H1 (cell line): Measurements from ENCODE around the gene TAPBPL. TPM values are rescaled to one million over a fixed set of nuclear protein-coding genes. Genes with fewer than 3 reads are reported as not detected.

Experiments used
- CTCF ChIA-PET: fragments of 300-600 bp; sonication (Branson Sonifier 250); formaldehyde crosslinking; loops from one replicate; lab custom pipeline; 2021; ENCODE audit not compliant: partially characterized antibody; lab: Charles Lee
- POLR2A ChIA-PET: fragments of 300-600 bp; sonication (Branson Sonifier 250); formaldehyde crosslinking; loops from one replicate; lab custom pipeline; 2021; ENCODE audit warnings: inconsistent platforms; ENCODE audit not compliant: partially characterized antibody; lab: Charles Lee
- DNase-seq, 2 experiments: peaks; one replicate each; pipeline versions ENCODE4 v3.0.0 to v3.0.0-alpha.2; 2010 to 2022; ENCODE audit warnings: low spot score in 2 of 2, low read depth in 1 of 2, mixed read lengths in 1 of 2
- FAIRE-seq: peaks from 2 replicates; lab custom pipeline; 2011; peaks lifted over from hg19 to GRCh38; lab: Jason Lieb, UNC
- H2AFZ ChIP-seq: 2 replicates; pipeline ENCODE4 v1.8.1; 2012; ENCODE audit warnings: low read length, inconsistent platforms
- H2AK5ac ChIP-seq: 2 replicates; pipeline ENCODE4 v1.6.1; 2013; ENCODE audit warnings: low read depth, low read length
- H2BK120ac ChIP-seq: replicated peaks from 2 replicates; pipeline ENCODE3; 2013; ENCODE audit warnings: low read depth, low read length, inconsistent platforms
- H2BK12ac ChIP-seq: 2 replicates; pipeline ENCODE4 v1.6.1; 2013; ENCODE audit warnings: low read depth, low read length
- H2BK15ac ChIP-seq: 2 replicates; pipeline ENCODE4 v1.6.1; 2013; ENCODE audit warnings: low read length
- H2BK20ac ChIP-seq: 2 replicates; pipeline ENCODE4 v1.6.1; 2013; ENCODE audit warnings: low read length
- H2BK5ac ChIP-seq: 2 replicates; pipeline ENCODE4 v1.6.1; 2013; ENCODE audit warnings: low read depth, low read length
- H3K14ac ChIP-seq: 2 replicates; pipeline ENCODE4 v1.6.1; 2013; ENCODE audit warnings: inconsistent platforms; ENCODE audit not compliant: insufficient read length
- H3K18ac ChIP-seq: 2 replicates; pipeline ENCODE4 v1.6.1; 2013; ENCODE audit warnings: low read length; ENCODE audit errors: extremely low read depth
- H3K23ac ChIP-seq: 2 replicates; pipeline ENCODE4 v1.6.1; 2013; ENCODE audit warnings: inconsistent platforms; ENCODE audit not compliant: insufficient read length
- H3K23me2 ChIP-seq: 2 replicates; pipeline ENCODE4 v1.6.1; 2013; ENCODE audit warnings: low read depth, low read length
- H3K27ac ChIP-seq: 2 replicates; pipeline ENCODE4 v1.6.1; 2011; ENCODE audit warnings: low read depth, low read length, inconsistent platforms
- H3K27me3 ChIP-seq, 4 experiments: replicated peaks in 1 of 4; 1 replicate in 1 of 4; 2 replicates in 3 of 4; pipeline versions ENCODE4 v1.6.1 to v1.8.1; 2011 to 2013; ENCODE audit warnings: low read length in 3 of 4, mild to moderate bottlenecking in 3 of 4, inconsistent platforms in 2 of 4, mixed read lengths in 2 of 4, moderate library complexity in 1 of 4; ENCODE audit not compliant: control insufficient read depth in 3 of 4, insufficient read depth in 3 of 4; ENCODE audit errors: extremely low read depth in 1 of 4
- H3K36me3 ChIP-seq, 4 experiments: 2 replicates each; pipeline versions ENCODE4 v1.6.1 to v1.8.1; 2011 to 2013; ENCODE audit warnings: mild to moderate bottlenecking in 4 of 4, low read length in 3 of 4, moderate library complexity in 2 of 4, control low read depth in 1 of 4, inconsistent platforms in 1 of 4; ENCODE audit not compliant: insufficient read depth in 4 of 4, control insufficient read depth in 2 of 4
- H3K4ac ChIP-seq: replicated peaks from 2 replicates; pipeline ENCODE3; 2013; ENCODE audit warnings: low read length, low read depth, mixed read lengths, inconsistent platforms; ENCODE audit not compliant: insufficient read length
- H3K4me1 ChIP-seq, 4 experiments: replicated peaks in 1 of 4; 1 replicate in 1 of 4; 2 replicates in 3 of 4; pipeline versions ENCODE4 v1.6.1 to v1.8.1; 2011 to 2013; ENCODE audit warnings: low read length in 3 of 4, inconsistent platforms in 2 of 4, mixed read lengths in 1 of 4; ENCODE audit not compliant: insufficient read depth in 4 of 4, control insufficient read depth in 3 of 4
- H3K4me2 ChIP-seq, 2 experiments: 2 replicates each; pipeline versions ENCODE4 v1.6.1 to v1.8.1; 2011 to 2013; ENCODE audit warnings: low read depth in 2 of 2, low read length in 2 of 2, control low read depth in 1 of 2, inconsistent platforms in 1 of 2, mild to moderate bottlenecking in 1 of 2; ENCODE audit not compliant: insufficient read depth in 1 of 2
- H3K4me3 ChIP-seq, 4 experiments: fragments of 200-600, 300-600 bp in 1 of 4; sonication (generic), shearing (Covaris generic), sonication (Bioruptor Twin) in 1 of 4; 2 replicates each; pipeline versions ENCODE4 v1.5.1 to v1.8.1; 2011 to 2016; ENCODE audit warnings: low read length in 4 of 4, low read depth in 3 of 4, control low read depth in 2 of 4, inconsistent platforms in 2 of 4, mild to moderate bottlenecking in 2 of 4, mixed read lengths in 1 of 4, moderate library complexity in 1 of 4; ENCODE audit not compliant: insufficient read depth in 2 of 4; ENCODE audit errors: extremely low read depth in 1 of 4
- H3K56ac ChIP-seq: replicated peaks from 2 replicates; pipeline ENCODE3; 2013; ENCODE audit warnings: low read depth, mild to moderate bottlenecking, mixed read lengths, low read length, inconsistent platforms; ENCODE audit not compliant: insufficient read length
- H3K79me1 ChIP-seq: 2 replicates; pipeline ENCODE4 v1.6.1; 2013; ENCODE audit warnings: low read depth, low read length, control low read depth
- H3K79me2 ChIP-seq, 2 experiments: 2 replicates each; pipeline versions ENCODE4 v1.6.1 to v1.8.1; 2012 to 2013; ENCODE audit warnings: low read length in 2 of 2, mild to moderate bottlenecking in 2 of 2, inconsistent platforms in 1 of 2; ENCODE audit not compliant: insufficient read depth in 2 of 2, control insufficient read depth in 1 of 2
- H3K9ac ChIP-seq, 4 experiments: replicated peaks in 1 of 4; 1 replicate in 1 of 4; 2 replicates in 3 of 4; pipeline versions ENCODE4 v1.6.1 to v1.8.1; 2011 to 2013; ENCODE audit warnings: low read depth in 3 of 4, low read length in 3 of 4, control low read depth in 2 of 4, mild to moderate bottlenecking in 2 of 4, moderate library complexity in 2 of 4, inconsistent platforms in 1 of 4; ENCODE audit errors: extremely low read depth in 1 of 4
- H3K9me3 ChIP-seq, 2 experiments: 2 replicates each; pipeline versions ENCODE4 v1.6.1 to v1.8.1; 2012 to 2013; ENCODE audit warnings: mild to moderate bottlenecking in 2 of 2, moderate library complexity in 2 of 2, control low read depth in 1 of 2, inconsistent platforms in 1 of 2, low read depth in 1 of 2, low read length in 1 of 2, mixed read lengths in 1 of 2; ENCODE audit not compliant: insufficient read depth in 2 of 2
- H4K20me1 ChIP-seq, 2 experiments: replicated peaks in 1 of 2; 2 replicates each; pipeline versions ENCODE3 to v1.8.1; 2011 to 2013; ENCODE audit warnings: inconsistent platforms in 2 of 2, low read length in 2 of 2, mild to moderate bottlenecking in 1 of 2; ENCODE audit not compliant: insufficient read depth in 2 of 2, control insufficient read depth in 1 of 2
- H4K5ac ChIP-seq: 2 replicates; pipeline ENCODE4 v1.6.1; 2013; ENCODE audit warnings: low read length, low read depth, mixed read lengths, inconsistent platforms; ENCODE audit not compliant: insufficient read length
- H4K8ac ChIP-seq: 2 replicates; pipeline ENCODE4 v1.8.0; 2013; ENCODE audit warnings: mild to moderate bottlenecking, moderate library complexity, low read length, inconsistent platforms; ENCODE audit not compliant: insufficient read depth; ENCODE audit errors: extremely low read depth
- H4K91ac ChIP-seq: replicated peaks from 2 replicates; pipeline ENCODE3; 2013; ENCODE audit warnings: low read length, mixed read lengths, inconsistent platforms; ENCODE audit not compliant: insufficient read length
- GABPA ChIP-seq: IDR thresholded peaks from 2 replicates; pipeline ENCODE4 v1.6.1; 2011; ENCODE audit warnings: mild to moderate bottlenecking, low read length, moderate library complexity, borderline replicate concordance; ENCODE audit not compliant: insufficient read depth
- RNF2 ChIP-seq: fragments of 200-900, 300-1000 bp; sonication (generic); IDR thresholded peaks from 2 replicates; pipeline ENCODE4 v1.7.1; 2016; ENCODE audit warnings: borderline replicate concordance, low read depth, mild to moderate bottlenecking, antibody characterized with exemption, low read length; ENCODE audit not compliant: poor library complexity, severe bottlenecking; ENCODE audit errors: missing control alignments
- WGBS, 2 experiments: shearing (Covaris generic) in 1 of 2; methylation state at CpG; one replicate each; pipeline versions ENCODE4 v1.1.6 to v1.1.7; 2013 to 2015; ENCODE audit warnings: low lambda C conversion rate in 2 of 2, mixed read lengths in 2 of 2, inconsistent platforms in 1 of 2, low coverage in 1 of 2, missing lambda C conversion rate in 1 of 2; ENCODE audit not compliant: insufficient replicate concordance in 2 of 2, insufficient coverage in 1 of 2, insufficient read length in 1 of 2; ENCODE audit errors: extremely low coverage in 1 of 2, missing lambda C conversion rate in 1 of 2; 5-methylcytosine and 5-hydroxymethylcytosine counted together
- polyA plus RNA-seq, 7 experiments: library from polyadenylated mRNA; depleted of rRNA in 3 of 7; stranded (reverse) in 5 of 7; unstranded in 2 of 7; fragments of >200 nt in 5 of 7; fragments of 200-250 nt in 2 of 7; gene quantifications; 1 replicate in 5 of 7; 2 replicates in 1 of 7; 4 replicates in 1 of 7; pipeline versions ENCODE4 v1.2.1 to v1.2.3, GENCODE V29; 2011 to 2013; ENCODE audit warnings: missing spikeins in 2 of 7, mixed read lengths in 2 of 7
- total RNA-seq: library from RNA; stranded (reverse); fragmentation: NEBNext Ultra II Directional; extraction: Animal tissue kit (Norgen Biotek cat#: 25700); gene quantifications from 2 replicates; pipeline ENCODE4 v1.2.1, GENCODE V29; 2021

Gene TAPBPL
- total and polyA plus RNA-seq, 2 of the 8 experiments (the other 6 are each of a cell fraction or from before 2014, with no cell fraction given) = 0.61 to 1.5 TPM

DNA sequence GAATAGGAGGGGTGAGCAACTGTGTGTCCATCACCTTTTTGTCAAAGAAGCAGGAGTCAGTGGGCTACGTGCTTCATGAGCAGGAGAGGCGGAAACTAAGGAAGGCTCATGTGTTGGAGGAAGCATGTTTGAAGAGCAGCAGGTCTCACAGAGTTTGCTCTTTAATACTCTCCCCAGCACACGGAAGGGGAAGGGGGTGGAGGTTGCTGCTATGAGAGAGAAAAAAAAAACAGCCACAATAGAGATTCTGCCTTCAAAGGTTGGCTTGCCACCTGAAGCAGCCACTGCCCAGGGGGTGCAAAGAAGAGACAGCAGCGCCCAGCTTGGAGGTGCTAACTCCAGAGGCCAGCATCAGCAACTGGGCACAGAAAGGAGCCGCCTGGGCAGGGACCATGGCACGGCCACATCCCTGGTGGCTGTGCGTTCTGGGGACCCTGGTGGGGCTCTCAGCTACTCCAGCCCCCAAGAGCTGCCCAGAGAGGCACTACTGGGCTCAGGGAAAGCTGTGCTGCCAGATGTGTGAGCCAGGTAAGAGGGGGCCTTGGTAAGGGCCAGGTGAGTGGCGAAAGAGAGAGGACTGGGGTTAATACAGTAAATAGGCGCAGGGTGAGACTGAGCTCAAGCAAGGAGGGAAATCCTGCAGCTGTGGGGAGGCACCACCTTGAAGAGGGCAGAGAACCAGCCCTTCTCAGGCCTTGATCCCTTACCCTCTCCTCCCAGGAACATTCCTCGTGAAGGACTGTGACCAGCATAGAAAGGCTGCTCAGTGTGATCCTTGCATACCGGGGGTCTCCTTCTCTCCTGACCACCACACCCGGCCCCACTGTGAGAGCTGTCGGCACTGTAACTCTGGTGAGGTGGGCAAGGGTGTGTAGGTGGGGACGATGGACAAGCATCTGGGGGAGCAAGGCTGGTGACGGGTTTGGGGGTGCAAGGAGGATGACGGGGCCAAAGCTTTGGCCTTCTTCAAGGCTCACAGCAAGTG lies 6.8 kb upstream of the TAPBPL start, which contains the start of gene CD27:
TSS of gene CD27 (plus strand) at position 252 of the 985 bp plus-strand sequence. CDS start at position 393, 141 bp downstream.
- no peak within 1 kb of the TSS for H2BK20ac ChIP-seq
- no peak within 1 kb of the TSS for H3K4ac ChIP-seq
- CTCF ChIA-PET = interaction anchor here (0.8 to 5.1 kb wide), 8 partner anchors 11 to 60 kb away, joined by 3 to 42 read pairs (median 6); no protein-coding TSS in a partner anchor
- no peak within 1 kb of the TSS for H3K56ac ChIP-seq
- H3K4me3 ChIP-seq = no peak within 1 kb of the TSS
- no peaks in the 10 kb centered on the region for H3K36me3 ChIP-seq
- no peak within 1 kb of the TSS for H2BK5ac ChIP-seq
- no peak within 1 kb of the TSS for H3K27ac ChIP-seq
- no peak within 1 kb of the TSS for H4K8ac ChIP-seq
- no peak within 1 kb of the TSS for H4K91ac ChIP-seq
- no peak within 1 kb of the TSS for H3K9ac ChIP-seq
- H3K79me2 ChIP-seq = no peaks in the 10 kb centered on the region
- no peaks in the 10 kb centered on the region for H4K20me1 ChIP-seq
- H2AFZ ChIP-seq = no peak within 1 kb of the TSS
- no peak within 1 kb of the TSS for H2AK5ac ChIP-seq
- no peaks in the 10 kb centered on the region for H3K9me3 ChIP-seq
- H4K5ac ChIP-seq = no peak within 1 kb of the TSS
- no peak for TF ChIP-seq GABPA
- no peak for TF ChIP-seq RNF2
- no peak within 1 kb of the TSS for H3K23ac ChIP-seq
- POLR2A ChIA-PET = interaction anchor here (0.7 to 4.2 kb wide), 8 partner anchors 7 to 108 kb away, joined by 3 to 22 read pairs (median 5); partner anchors contain the start of genes TAPBPL and VAMP1
- no peak within 1 kb of the TSS for H2BK15ac ChIP-seq
- FAIRE-seq (no peak), DNase-seq (no peak)
- peak within 1 kb of the TSS; percentile 51; the same call in 1 of the 2 replicates for H2BK12ac ChIP-seq
- WGBS, 2 experiments = 87% methylated on average over 16 of the region's 16 CpGs; no CpG with 5 or more reads in 1 of the 2 experiments
- peaks cover 0 to 2% (median 2%) of the 10 kb centered on the region in 4 experiments; a peak in 5 of 7 replicates for H3K4me1 ChIP-seq
- no peaks in the 10 kb centered on the region for H3K79me1 ChIP-seq
- H3K14ac ChIP-seq = no peak within 1 kb of the TSS
- H3K27me3 ChIP-seq = no peaks in the 10 kb centered on the region
- no peaks in the 10 kb centered on the region for H3K23me2 ChIP-seq
- no peak within 1 kb of the TSS for H3K4me2 ChIP-seq
- H3K18ac ChIP-seq = no peak within 1 kb of the TSS
- no peak within 1 kb of the TSS for H2BK120ac ChIP-seq
